ENCODE data around the gene MYOD1.

The MYOD1 gene

DNA sequence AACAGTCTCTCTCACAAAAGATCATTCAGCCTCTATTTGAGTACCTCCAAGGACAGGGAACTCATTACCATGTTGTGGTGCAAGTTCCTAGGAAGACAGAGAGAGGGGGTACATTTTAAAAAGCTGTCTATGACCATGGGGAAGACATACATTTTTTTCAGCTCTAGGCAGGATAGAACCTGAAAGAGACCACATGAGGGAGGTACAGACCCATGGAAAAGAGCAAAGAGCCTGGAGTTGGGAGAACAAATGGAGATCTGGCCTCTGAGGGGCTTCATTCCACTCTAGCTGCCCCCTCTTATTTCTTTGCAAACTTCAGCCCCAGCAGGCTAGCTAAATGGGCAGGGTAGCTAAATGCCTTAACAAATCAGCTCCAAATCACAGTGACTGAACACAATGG, 51.5 kb downstream of the MYOD1 start:
- TF ChIP-seq GATA2 (IDR thresholded peaks at IDR 0.05; ENCODE audit: low read depth, low read length): no peak
- no peak for TF ChIP-seq GATA3 (IDR thresholded peaks at IDR 0.05; ENCODE audit: low read depth, low read length)

DNA sequence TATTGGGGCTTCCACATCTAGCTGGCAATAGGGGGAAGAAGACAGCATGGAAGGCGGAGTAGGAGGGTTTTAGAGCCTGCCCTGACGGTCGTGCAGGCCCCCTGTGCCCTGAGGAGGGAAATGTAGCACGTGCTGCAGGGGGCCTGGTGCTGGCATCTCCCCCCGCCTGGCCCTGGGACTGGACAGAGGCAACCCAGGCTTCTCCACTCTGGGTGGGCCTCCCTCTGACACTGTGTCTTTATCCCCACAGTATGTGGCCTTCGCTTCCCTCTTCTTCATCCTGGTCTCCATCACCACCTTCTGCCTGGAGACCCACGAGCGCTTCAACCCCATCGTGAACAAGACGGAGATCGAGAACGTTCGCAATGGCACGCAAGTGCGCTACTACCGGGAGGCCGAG, 52.0 kb downstream of the MYOD1 start:
- TF ChIP-seq GATA2 (IDR thresholded peaks at IDR 0.05; ENCODE audit: low read depth, low read length) (no peak), GATA3 (IDR thresholded peaks at IDR 0.05; ENCODE audit: low read depth, low read length) (no peak)
